Measurements from ENCODE around the gene MND1.
A peak's percentile ranks its signal among the peaks of the same experiment; 100 is the strongest.

Gene MND1

GRCh38 chr4:153346563-153346962 lies 2.1 kb downstream of the MND1 start:
- DNase-seq (ENCODE audit: low read depth), result no peak

GRCh38 chr4:153347117-153347516 lies 2.6 kb downstream of the MND1 start:
- no peak for DNase-seq (ENCODE audit: low read depth)

- DNase-seq (ENCODE audit: low read depth), result no peak
Observed at GRCh38 chr4:153348006-153348405, 3.5 kb downstream of the MND1 start.

- DNase-seq (ENCODE audit: low read depth), result no peak
Observed at GRCh38 chr4:153349206-153349805, 4.8 kb downstream of the MND1 start.

DNA sequence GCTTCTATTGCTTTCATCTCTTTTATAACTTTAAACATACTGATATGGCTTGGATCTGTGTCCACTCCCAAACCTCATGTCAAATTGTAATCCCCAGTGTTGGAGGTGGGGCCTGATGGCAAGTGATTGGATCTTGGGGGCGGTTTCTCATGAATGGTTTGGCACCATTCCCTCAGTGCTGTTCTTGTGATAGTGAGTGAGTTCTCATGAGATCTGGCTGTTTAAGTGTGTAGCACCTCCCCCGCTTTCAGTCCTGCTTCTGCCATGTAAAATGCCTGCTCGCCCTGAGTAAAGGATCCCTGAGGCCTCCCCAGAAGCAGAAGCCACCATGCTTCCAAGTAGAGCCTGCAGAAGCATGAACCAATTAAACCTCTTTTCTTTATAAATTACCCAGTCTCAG lies 17.7 kb downstream of the MND1 start:
- DNase-seq (ENCODE audit: low read depth), result no peak

GRCh38 chr4:153364061-153364460 lies 19.6 kb downstream of the MND1 start:
- no peak for DNase-seq (ENCODE audit: low read depth)

DNA sequence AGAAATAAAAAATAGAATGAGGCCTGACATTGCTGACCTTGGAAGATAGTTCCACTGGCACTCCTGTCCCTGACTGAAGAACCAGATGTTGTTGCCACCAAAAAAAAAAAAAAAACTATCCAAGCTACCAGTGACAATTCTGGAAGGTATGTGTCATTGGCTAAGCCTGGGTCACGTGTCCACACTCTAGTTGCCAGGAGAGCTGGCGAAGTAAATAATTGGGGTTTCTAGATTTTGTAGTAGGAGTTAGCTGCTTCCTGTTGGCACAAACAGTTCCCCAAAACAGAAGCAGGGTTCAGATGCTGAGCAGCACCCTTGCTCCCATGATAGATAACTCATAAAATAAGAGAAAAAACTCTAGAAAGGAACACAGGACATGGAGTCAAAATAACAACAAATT lies 20.5 kb downstream of the MND1 start:
- no peak for DNase-seq (ENCODE audit: low read depth)

- DNase-seq (ENCODE audit: low read depth), result no peak
Observed at GRCh38 chr4:153366486-153366885, 22.0 kb downstream of the MND1 start.

DNA sequence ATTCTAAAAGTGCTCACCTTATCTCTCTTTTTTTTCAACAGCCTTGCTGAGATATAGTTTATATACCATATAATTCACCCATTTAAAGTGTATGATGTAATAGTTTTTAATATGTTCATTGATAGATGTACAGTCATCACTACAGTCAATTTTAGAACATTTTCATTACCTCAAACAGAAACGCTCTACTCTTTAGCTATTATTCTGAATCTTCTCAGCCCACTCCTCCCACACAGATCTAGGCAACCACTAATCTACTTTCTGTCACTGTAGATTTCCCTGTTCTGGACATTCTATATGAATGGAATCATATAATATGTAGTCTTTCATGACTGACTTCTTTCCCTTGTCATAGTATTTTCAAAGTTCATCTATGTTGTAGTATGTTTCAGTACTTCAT lies 22.6 kb downstream of the MND1 start:
- DNase-seq (ENCODE audit: low read depth), result no peak

DNA sequence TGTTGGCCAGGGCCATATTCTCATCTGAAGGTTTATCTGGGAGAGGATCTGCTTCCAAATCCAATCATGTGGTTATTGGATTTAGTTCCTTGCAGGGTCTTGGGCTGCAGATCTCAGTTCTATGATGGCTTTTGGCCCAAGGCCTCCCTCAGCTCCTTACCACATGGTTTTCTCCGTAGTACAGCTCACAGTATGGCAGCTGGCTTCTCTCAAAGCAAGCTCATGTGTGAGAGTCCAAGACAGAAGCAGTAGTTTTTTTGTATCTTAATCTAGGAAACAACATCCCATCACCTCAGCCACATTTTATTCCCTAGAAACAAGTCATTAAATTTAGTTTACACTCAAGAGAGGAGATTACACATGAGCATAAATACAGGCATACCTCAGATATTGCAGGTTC lies 24.5 kb downstream of the MND1 start:
- DNase-seq (ENCODE audit: low read depth), result no peak

GRCh38 chr4:153371701-153372234 lies 27.3 kb downstream of the MND1 start:
- DNase-seq (ENCODE audit: low read depth), result no peak

- no peak for DNase-seq (ENCODE audit: low read depth)
Observed at GRCh38 chr4:153372967-153373562, 28.6 kb downstream of the MND1 start.

GRCh38 chr4:153374442-153374841 lies 30.0 kb downstream of the MND1 start:
- peak; percentile 38 for DNase-seq (ENCODE audit: low read depth)

- no peak for DNase-seq (ENCODE audit: low read depth)
Observed at GRCh38 chr4:153375303-153375702, 30.8 kb downstream of the MND1 start.

DNA sequence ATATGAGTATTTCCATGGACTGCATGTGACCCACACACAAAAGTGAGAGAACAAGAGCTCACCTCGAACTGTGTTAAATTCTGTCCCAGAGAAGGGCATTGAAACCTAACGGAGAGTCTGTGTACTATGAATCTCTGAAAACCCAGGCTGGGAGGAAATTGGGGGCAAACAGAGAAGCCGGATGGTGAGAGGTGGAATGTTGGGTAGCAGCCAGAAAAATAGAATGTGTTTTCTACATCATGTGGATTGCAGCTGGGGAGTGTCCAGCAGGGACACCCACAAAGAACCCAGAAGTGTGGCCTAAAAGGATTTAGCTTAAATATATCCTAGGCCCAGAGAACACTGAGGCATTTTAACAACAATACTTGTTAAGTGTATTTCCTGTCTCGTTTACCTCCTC lies 38.6 kb downstream of the MND1 start:
- no peak for DNase-seq (ENCODE audit: low read depth)

DNA sequence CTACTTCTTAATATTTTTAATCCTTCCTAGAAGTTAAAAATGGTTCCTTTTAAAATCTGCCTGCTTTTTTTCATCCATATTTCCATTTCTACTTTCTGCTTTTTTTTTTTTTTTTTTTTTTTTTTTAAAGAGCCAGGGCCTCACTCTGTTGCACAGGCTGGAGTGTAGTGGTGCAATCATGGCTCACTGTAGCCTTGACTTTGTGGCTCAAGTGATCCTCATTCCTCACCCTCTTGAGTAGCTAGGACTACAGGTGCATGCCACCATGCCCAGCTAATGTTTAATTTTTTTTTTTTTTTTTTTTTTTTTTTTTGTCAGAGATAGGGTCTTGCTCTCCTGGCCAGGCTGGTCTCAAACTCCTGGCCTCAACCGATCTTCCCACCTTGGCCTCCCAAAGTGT lies 39.7 kb downstream of the MND1 start:
- no peak for DNase-seq (ENCODE audit: low read depth)

- DNase-seq (ENCODE audit: low read depth), result no peak
Observed at GRCh38 chr4:153385784-153386183, 41.3 kb downstream of the MND1 start.

GRCh38 chr4:153387981-153388380 lies 43.5 kb downstream of the MND1 start:
- no peak for DNase-seq (ENCODE audit: low read depth)

- peak; percentile 51 for DNase-seq (ENCODE audit: low read depth)
Observed at GRCh38 chr4:153393397-153393796, 48.9 kb downstream of the MND1 start.

GRCh38 chr4:153394945-153395344 lies 50.5 kb downstream of the MND1 start:
- DNase-seq (ENCODE audit: low read depth), result no peak

DNA sequence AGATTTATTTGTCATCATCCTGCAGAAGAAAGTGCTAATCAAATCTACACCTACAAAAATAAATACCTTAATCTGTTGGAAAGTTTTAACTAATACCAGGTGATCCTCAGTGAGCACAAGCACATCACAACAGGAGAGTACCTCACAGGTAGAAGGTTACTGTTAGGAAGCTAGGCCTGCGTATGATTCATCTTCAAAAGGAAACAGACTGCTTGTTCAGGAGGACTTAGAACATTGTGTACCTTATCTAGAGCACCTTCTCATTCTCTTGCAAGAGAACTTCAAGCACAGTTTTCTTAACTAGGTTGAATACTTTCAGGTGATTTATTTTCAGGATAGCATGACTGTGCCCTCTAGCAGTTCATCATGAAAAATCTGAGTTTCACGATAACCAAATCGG lies 54.2 kb downstream of the MND1 start:
- DNase-seq (ENCODE audit: low read depth), result no peak

GRCh38 chr4:153399358-153399757 lies 54.9 kb downstream of the MND1 start:
- no peak for DNase-seq (ENCODE audit: low read depth)

GRCh38 chr4:153401501-153401900 lies 57.0 kb downstream of the MND1 start:
- DNase-seq (ENCODE audit: low read depth), result no peak

DNA sequence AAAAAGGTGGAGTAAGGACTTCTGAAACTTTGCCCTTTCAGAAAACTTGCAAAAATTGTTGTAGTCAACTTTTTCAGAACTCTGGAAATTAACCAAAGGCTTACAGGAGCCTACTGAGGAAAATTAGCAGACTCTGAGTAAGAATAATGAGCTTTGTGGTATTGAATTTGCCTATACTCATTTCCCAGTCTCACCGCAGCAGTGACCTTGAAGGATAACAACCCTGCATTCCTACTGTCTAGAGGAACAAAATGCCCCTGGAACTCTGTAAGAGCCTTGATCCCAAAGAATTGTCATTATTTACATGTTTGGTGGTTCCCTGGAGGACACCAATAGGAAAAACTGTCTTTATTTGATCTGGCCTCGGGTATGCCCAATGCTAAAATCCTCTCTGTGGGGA lies 57.9 kb downstream of the MND1 start:
- DNase-seq (ENCODE audit: low read depth), result no peak
